NCI-H2196 treated with DMSO at 0.1 percent for 48 hours (cell line): ENCODE measurements around the gene ZNF282.
A peak's percentile ranks its signal among the peaks of the same experiment; 100 is the strongest.

Experiments
- DNase-seq: peaks from one replicate; lab custom pipeline; 2025; ENCODE audit not compliant: unreplicated experiment; lab: John Stamatoyannopoulos, UW

The ZNF282 gene

DNA sequence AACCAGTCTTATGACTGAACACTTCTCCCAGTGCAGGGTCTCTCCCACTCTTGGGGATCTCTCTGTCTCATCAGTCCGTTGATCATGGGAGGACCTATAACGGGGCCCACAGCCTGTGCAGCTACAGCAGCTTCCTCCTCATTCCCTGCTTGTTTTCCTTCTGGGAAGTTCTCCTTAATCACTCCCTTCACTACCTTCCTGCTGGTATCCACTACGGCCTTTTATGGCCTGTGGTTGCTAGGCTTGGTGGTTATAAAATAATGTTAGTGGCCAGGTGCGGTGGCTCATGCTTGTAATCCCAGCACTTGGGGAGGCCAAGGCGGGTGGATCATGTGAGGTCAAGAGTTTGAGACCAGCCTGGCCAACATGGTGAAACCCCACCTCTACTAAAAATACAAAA lies 3.5 kb upstream of the ZNF282 start:
- no peak for DNase-seq

DNA sequence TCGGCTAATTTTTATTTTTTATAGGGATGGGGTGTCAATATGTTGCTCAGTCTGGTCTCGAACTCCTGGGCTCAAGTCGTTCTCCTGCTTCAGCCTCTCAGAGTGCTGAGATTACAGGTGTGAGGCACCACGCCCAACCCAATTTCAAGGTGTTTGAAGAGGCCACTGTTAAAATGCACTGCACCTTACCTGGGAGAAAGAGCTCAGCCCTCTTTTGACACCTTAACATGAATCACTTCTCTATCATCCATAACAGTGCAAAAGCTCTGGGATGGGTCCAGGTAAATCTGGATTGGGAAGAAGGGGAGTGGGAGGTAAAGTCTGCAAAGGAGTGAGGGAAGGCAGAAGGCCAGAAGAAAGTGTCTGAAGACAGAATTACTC lies 557 bp upstream of the ZNF282 start:
- no peak for DNase-seq

- no peak for DNase-seq
Observed at GRCh38 chr7:149196151-149196704, 882 bp downstream of the ZNF282 start.

GRCh38 chr7:149196705-149197171 lies 1.4 kb downstream of the ZNF282 start:
- DNase-seq: no peak

DNA sequence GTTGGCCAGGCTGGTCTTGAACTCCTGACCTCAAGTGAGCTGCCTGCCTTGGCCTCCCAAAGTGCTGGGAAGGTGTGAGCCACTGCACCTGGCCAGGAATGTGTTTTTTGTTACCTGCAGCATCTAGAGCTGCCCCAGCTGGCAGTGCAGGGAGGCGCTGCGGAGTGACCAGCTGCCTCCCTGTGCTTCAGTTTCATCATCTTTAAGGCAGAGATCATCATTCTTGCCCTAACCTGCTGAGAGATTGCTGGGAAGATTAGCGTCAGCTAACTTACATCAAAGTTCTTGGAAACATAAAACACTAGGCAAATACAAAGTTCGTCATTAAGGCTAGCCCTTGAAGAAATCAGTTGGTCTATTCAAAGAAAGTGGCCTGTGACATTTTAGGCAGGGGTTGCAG lies 2.3 kb downstream of the ZNF282 start:
- no peak for DNase-seq

DNA sequence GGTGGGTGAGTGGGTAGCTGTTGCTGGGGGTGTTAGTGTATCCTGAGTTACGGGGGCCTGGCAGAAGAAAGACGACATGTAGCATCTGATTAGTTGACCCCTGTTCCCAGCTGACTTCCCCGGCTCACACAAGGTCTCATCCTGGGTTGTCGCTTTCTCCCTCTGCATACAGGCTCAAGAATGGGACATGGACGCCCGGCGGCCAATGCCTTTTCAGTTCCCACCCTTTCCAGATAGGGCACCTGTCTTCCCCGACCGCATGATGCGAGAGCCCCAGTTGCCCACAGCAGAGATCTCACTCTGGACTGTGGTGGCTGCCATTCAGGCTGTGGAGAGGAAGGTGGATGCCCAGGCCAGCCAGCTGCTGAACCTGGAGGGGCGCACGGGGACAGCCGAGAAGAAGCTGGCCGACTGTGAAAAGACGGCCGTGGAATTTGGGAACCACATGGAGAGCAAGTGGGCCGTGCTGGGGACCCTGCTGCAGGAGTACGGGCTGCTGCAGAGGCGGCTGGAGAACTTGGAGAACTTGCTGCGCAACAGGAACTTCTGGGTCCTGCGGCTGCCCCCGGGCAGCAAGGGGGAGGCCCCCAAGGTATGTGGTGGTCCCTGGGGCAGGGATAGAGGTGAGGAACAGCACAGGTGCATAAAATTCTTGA lies 2.9 kb downstream of the ZNF282 start:
- DNase-seq: no peak

GRCh38 chr7:149199234-149199995 lies 4.1 kb downstream of the ZNF282 start:
- no peak for DNase-seq

DNA sequence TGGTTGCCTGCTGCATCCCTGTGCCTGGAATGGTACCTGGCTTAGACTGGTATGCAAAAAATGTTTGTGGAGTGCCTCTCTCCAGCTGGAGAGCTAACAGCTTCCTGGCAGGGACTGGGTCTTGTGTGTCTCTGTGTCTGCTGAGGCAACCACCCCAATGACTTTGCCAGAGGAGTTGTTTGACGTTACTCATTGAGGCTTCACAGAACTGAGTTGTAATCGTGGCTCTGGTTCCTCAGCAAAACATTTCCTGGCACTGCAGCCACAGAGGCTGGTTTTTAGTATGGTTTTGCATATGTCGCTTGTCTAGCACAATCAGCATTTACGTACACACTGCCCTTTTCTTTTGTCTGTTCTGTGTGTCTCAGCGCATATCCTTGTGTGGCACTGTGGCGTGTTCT lies 7.5 kb downstream of the ZNF282 start:
- no peak for DNase-seq

DNA sequence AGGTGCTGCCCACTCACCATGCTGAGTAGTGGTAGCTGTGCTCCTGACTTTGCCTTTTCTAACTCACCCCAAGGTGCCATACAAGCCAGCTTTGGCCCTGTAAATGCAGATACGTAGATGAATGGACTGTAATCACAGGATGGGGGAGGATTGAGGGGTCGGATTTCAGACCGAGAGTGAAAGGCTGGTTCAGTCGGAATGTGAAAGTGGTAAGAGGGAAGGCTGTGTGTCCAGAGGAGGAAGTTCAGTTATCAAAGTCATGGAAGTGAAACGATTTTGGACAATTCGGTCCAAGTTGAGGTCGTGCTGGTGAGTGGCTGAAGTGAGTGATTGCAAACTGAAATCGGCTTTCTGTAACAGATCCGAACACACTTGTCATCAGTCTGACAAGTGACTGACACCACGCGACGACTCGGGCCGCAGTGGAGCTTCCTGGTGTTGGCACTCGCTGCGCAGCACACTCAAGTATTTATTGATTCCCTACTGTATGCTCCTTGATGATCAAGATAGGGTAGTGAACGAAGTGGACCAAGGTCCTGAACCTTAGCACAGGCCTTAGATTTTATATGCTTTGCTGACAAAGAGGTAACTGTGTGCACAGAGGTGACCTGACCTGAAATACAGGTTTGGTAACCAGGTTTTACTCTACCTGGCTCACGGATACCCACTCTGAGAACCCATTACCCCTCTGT lies 10.5 kb downstream of the ZNF282 start:
- DNase-seq: no peak

- DNase-seq: no peak
Observed at GRCh38 chr7:149207324-149208035, 12.1 kb downstream of the ZNF282 start.

- peak; percentile 28 for DNase-seq
Observed at GRCh38 chr7:149209518-149210269, 14.3 kb downstream of the ZNF282 start.

GRCh38 chr7:149210551-149210950 lies 15.2 kb downstream of the ZNF282 start:
- DNase-seq: no peak

DNA sequence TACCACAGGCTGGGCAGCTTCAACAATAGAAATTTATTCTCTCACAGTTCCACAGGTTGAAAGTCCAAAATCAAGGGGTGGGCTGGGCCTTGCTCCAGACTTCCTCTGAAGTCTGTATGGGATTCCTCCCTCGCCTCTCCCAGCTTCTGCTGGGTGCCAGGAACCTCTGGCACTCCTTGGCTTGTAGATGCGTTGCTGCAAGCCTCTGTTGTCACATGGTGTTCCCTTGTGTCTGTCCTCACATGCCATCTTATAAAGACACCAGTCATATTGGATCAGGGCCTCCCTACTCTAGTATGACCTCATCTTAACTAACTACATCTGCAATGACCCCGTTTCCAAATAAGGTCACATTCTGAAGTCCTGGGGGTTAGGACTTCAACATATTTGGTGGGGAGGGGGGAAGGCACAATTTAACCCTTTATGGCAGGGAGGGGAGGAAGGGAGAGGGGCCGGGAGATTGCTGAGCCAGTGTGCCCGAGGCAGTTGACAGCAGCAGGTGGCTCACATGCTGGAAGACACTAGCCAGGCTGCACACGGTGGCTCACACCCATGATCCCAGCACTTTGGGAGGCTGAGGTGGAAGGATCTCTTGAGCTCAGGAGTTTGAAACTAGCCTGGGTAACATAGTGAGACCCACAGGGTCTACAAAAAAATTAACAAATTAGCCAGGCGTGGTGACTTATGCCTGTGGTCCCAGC lies 18.8 kb downstream of the ZNF282 start:
- DNase-seq: no peak

DNA sequence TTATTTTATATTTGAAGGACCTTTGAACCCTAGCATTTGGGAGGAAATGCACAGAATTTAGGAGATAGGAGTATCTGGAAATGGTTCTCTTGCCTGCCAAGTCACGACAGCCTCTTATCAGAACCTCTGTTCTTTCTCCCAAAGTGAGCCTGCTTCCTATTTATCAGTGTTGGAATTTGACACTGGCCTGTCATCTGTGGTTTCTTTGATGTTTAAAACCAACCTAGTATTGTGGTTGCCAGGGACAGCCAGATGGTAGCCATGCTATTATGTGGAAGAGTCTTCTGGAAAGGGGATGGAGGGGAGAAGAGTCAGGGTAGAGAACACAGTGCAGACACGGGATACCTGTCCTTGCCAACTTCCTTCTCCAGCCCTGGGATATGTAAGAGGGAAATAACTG lies 21.1 kb downstream of the ZNF282 start:
- DNase-seq: no peak

GRCh38 chr7:149217570-149217969 lies 22.2 kb downstream of the ZNF282 start:
- DNase-seq: no peak

DNA sequence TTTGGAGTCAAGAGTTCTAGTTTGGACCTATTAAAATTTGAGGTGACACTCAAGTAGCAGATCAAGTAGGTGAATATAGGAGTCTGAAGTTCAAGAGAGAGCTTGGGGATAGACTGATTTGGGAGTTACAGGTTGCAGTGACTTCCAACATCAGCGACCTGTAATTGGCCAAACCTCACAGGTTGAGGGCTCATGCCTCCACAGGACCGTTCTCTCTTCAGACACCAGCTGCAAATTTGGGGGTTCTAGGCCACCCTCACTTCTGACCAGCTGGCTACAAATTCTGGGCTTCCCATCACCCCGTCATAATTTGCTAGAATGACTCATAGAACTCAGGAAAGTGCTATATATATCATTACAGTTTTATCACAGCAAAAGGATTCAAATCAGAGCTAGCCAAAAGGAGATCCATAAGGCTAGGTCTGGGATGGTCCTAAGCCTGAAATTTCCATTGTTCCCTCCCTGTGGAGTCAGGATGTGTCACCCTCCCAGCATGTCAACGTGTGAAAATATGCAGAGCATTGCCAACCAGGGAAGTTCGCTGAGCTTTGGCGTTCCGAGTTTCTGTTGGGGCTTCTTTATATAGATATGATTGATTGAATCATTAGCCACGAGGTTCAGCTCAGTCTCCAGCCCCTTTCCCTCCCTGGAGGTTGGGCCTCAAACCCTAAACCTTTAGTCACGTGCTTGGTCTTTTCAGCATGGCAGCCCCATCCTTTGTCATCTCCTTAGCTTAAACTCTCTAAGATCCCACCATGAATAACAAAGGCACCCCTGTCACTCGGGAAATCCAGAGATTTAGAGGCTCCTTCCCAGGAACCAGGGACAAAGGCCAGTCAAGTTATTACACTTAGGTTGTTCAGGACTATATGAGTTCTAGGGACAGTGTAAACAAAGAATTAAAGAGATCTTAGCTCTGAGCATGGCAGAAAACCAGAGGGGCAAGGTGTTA lies 23.4 kb downstream of the ZNF282 start:
- DNase-seq: no peak

GRCh38 chr7:149220534-149220933 lies 25.2 kb downstream of the ZNF282 start:
- no peak for DNase-seq

DNA sequence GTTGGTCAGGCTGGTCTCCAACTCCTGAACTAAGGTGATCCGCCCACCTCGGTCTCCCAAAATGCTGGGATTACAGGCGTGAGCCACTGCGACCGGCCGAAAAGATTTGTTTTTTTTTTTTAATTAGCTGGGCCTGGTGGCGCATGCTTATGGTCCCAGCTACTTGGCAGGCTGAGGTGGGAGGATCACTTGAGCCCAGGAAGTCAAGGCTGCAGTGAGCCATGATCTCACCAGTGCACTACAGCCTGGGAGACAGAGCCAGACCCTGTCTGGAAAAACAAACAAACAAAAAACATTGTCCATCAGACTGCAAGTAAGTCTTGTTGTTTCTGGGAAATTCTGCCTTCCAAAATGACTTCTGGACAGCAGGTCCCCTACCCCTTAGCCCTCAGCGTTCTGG lies 27.8 kb downstream of the ZNF282 start:
- no peak for DNase-seq

DNA sequence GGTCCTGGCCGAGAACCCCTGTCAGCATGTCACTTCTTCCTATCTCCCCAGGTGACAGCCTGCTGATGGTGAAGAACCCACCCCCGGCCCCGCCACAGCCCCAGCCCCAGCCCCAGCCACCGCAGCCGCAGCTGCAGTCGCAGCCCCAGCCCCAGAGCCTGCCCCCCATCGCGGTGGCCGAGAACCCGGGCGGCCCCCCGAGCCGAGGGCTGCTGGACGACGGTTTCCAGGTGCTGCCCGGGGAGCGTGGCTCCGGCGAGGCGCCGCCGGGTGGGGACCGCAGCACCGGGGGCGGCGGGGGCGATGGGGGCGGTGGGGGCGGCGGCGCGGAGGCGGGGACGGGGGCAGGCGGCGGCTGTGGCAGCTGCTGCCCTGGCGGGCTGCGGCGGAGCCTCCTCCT lies 28.4 kb downstream of the ZNF282 start:
- DNase-seq: no peak
